Adrenal gland (tissue), 12 donors: ENCODE data around the gene ARHGAP4. TPM values are rescaled to one million over a fixed set of nuclear protein-coding genes. Genes with fewer than 3 reads are reported as not detected.

Source experiments
- DNase-seq, 7 donors: peaks; one replicate each; pipeline ENCODE4 v3.0.0-alpha.2; 2019 to 2020
- H3K27ac ChIP-seq, 5 donors: fragments of 200-600 bp; sonication (generic) in 4 of 5; 1 replicate in 3 of 5; 2 replicates in 2 of 5; pipeline versions ENCODE4 v1.5.1 to v1.8.0; 2016 to 2020; ENCODE audit warnings: mild to moderate bottlenecking in 1 of 5
- H3K27me3 ChIP-seq: fragments of 200-600 bp; 2 replicates; pipeline ENCODE4 v1.8.0; 2021
- H3K36me3 ChIP-seq, 2 donors: fragments of 200-600 bp; replicated peaks in 1 of 2; 1 replicate in 1 of 2; 2 replicates in 1 of 2; pipeline versions ENCODE4 v1.5.1 to v1.8.0; 2018 to 2022
- H3K4me1 ChIP-seq, 2 donors: fragments of 200-600 bp; replicated peaks in 1 of 2; 1 replicate in 1 of 2; 2 replicates in 1 of 2; pipeline versions ENCODE4 v1.5.1 to v1.8.0; 2018 to 2021
- H3K4me3 ChIP-seq, 4 donors: fragments of 200-600 bp; sonication (generic) in 3 of 4; one replicate each; pipeline ENCODE4 v1.5.1; 2016 to 2018
- H3K9me3 ChIP-seq, 3 donors: fragments of 200-600 bp; sonication (generic) in 1 of 3; replicated peaks in 1 of 3; 1 replicate in 2 of 3; 2 replicates in 1 of 3; pipeline versions ENCODE4 v1.5.1 to v1.8.0; 2016 to 2021
- POLR2A ChIP-seq, 2 donors: fragments of 450-650 bp; IDR thresholded peaks; one replicate each; pipeline ENCODE4 v1.6.1; 2017; ENCODE audit warnings: antibody characterized with exemption in 2 of 2, mild to moderate bottlenecking in 2 of 2, moderate library complexity in 1 of 2
- WGBS, 4 donors: extraction: QIAGEN DNeasy Blood & Tissue Kit in 2 of 4; methylation state at CpG; one replicate each; pipeline versions ENCODE4 v1.1.5 to v1.1.7; 2013 to 2017; 5-methylcytosine and 5-hydroxymethylcytosine counted together
- intact Hi-C, 2 donors: fragments of 100-400 bp; cut with DNase I; formaldehyde crosslinking; loops; one replicate each; pipeline versions ENCODE4 v1.14.1 to v1.15.0; 2022 to 2023
- polyA plus RNA-seq, 3 donors: library from polyadenylated mRNA; stranded (reverse); fragments of 200-250 nt in 2 of 3; fragments of 350-450 nt in 1 of 3; fragmentation: Illumina TruSeq in 1 of 3; extraction: RNeasy Lipid Tissue Mini Kit (QIAGEN cat#74804) in 1 of 3; gene quantifications; one replicate each; pipeline ENCODE4 v1.2.3, GENCODE V29; 2013 to 2014
- total RNA-seq, 9 donors: library from RNA; depleted of rRNA in 4 of 9; stranded (reverse); fragments of >200 nt in 4 of 9; fragments of 120-200 nt in 1 of 9; fragmentation: NEBNext Ultra II Directional in 1 of 9; extraction: Animal tissue kit (Norgen Biotek cat#: 25700) in 1 of 9; gene quantifications; one replicate each; pipeline versions ENCODE4 v1.1.0 to v1.2.4, GENCODE V29; 2013 to 2023
- TF ChIP-seq, protein P1 (sequence below), 6 experiments: fragments of 450-650 bp in 4 of 6; fragments of 200-600 bp in 2 of 6; sonication (generic) in 1 of 6; IDR thresholded peaks; 1 replicate in 5 of 6; 2 replicates in 1 of 6; pipeline versions ENCODE4 v1.5.1 to v1.8.0; 2016 to 2021; ENCODE audit warnings: antibody characterized with exemption in 6 of 6, mild to moderate bottlenecking in 2 of 6, moderate library complexity in 1 of 6
- donor health status: healthy with polysubstance abuse.
- donor health status: Bipolar disorder and iron deficiency.
- donor health status: DM: yes; HTN: yes; CAD: no.
- donor health status: DM: no; HTN: no; CAD: no.
- donor health status: DM: no; HTN: no; CAD: no.
- donor health status: DM: yes; HTN: yes; CAD: no.

The ARHGAP4 gene
- total and polyA plus RNA-seq, 12 donors, result 1.5 to 316 (median 46.0) TPM

DNA sequence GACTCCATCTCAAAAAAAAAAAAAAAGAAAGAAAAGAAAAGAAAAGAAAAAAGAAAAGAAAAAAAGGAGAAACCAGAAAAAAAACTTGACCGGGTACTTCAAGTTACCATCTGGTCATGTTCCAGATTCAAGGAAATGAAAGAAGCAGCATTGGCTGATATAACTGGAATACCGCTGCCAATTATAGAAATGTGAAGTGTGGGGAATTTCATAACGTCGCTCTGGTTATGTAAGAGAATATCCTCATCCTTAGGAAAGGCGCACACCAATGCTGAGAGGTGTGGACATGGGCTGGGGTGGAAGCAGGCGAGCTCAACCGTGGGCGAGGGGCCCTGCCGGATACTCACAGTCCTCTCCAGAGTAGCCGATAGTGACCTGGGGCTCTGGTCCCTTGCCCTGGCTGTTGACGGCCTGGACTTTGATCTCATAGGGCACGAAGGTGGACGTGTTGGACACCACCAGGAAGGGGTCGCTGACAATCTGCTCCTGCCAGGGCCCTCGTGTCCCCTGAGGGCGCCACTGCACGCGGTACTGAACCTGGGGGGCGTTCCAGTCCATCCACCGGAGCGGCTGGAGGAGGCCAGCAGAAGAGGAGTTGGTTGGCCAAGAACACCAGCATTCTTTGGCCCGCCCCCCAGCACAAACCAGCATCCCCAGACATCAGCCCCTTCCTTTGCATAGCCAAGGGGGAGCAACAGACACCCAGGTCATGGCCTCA is 59.6 kb downstream of the ARHGAP4 start:
- TF ChIP-seq POLR2A (IDR thresholded peaks at IDR 0.05), result no peak
- TF ChIP-seq, protein P1, sequence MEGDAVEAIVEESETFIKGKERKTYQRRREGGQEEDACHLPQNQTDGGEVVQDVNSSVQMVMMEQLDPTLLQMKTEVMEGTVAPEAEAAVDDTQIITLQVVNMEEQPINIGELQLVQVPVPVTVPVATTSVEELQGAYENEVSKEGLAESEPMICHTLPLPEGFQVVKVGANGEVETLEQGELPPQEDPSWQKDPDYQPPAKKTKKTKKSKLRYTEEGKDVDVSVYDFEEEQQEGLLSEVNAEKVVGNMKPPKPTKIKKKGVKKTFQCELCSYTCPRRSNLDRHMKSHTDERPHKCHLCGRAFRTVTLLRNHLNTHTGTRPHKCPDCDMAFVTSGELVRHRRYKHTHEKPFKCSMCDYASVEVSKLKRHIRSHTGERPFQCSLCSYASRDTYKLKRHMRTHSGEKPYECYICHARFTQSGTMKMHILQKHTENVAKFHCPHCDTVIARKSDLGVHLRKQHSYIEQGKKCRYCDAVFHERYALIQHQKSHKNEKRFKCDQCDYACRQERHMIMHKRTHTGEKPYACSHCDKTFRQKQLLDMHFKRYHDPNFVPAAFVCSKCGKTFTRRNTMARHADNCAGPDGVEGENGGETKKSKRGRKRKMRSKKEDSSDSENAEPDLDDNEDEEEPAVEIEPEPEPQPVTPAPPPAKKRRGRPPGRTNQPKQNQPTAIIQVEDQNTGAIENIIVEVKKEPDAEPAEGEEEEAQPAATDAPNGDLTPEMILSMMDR (IDR thresholded peaks at IDR 0.05), result no peak
- DNase-seq, result no peak

GRCh38 chrX:153865685-153866084 is 60.4 kb downstream of the ARHGAP4 start:
- no peak overlapping the region for H3K27ac ChIP-seq
- H3K4me1 ChIP-seq, result no peaks in the 10 kb centered on the region
- 57 to 92% (median 88%) methylated on average over 2 to 9 of the region's 9 CpGs for WGBS, 4 donors
- intact Hi-C loops, result no loop called here
- H3K4me3 ChIP-seq, result no peak overlapping the region
- H3K27me3 ChIP-seq, result peaks cover 31% of the 10 kb centered on the region
- H3K9me3 ChIP-seq, result no peaks in the 10 kb centered on the region
- TF ChIP-seq, protein P1 (IDR thresholded peaks at IDR 0.05), result no peak
- TF ChIP-seq POLR2A (IDR thresholded peaks at IDR 0.05), result no peak
- no peaks in the 10 kb centered on the region for H3K36me3 ChIP-seq
- no peak for DNase-seq

More for the DNA sequence above, 59.6 kb downstream of the ARHGAP4 start:
- no peak overlapping the region for H3K27ac ChIP-seq
- no peaks in the 10 kb centered on the region for H3K4me1 ChIP-seq
- intact Hi-C loops, result no loop called here
- 60 to 90% (median 87%) methylated on average over 4 to 22 of the region's 22 CpGs for WGBS, 4 donors
- no peaks in the 10 kb centered on the region for H3K9me3 ChIP-seq
- H3K27me3 ChIP-seq, result peaks cover 31% of the 10 kb centered on the region
- no peaks in the 10 kb centered on the region for H3K36me3 ChIP-seq
- H3K4me3 ChIP-seq, result no peak overlapping the region

GRCh38 chrX:153865321-153865580 is 60.8 kb downstream of the ARHGAP4 start:
- H3K27me3 ChIP-seq, result peaks cover 27% of the 10 kb centered on the region
- H3K36me3 ChIP-seq, result no peaks in the 10 kb centered on the region
- H3K4me1 ChIP-seq, result no peaks in the 10 kb centered on the region
- TF ChIP-seq, protein P1 (IDR thresholded peaks at IDR 0.05), result no peak
- no peak for TF ChIP-seq POLR2A (IDR thresholded peaks at IDR 0.05)
- H3K9me3 ChIP-seq, result no peaks in the 10 kb centered on the region
- H3K4me3 ChIP-seq, result no peak overlapping the region
- WGBS, 4 donors, result 81 to 100% (median 84%) methylated on average over 4 to 11 of the region's 11 CpGs; no CpG with 5 or more reads in 1 of the 4 donors
- no peak for DNase-seq
- H3K27ac ChIP-seq, result no peak overlapping the region
- intact Hi-C loops, result no loop called here

DNA sequence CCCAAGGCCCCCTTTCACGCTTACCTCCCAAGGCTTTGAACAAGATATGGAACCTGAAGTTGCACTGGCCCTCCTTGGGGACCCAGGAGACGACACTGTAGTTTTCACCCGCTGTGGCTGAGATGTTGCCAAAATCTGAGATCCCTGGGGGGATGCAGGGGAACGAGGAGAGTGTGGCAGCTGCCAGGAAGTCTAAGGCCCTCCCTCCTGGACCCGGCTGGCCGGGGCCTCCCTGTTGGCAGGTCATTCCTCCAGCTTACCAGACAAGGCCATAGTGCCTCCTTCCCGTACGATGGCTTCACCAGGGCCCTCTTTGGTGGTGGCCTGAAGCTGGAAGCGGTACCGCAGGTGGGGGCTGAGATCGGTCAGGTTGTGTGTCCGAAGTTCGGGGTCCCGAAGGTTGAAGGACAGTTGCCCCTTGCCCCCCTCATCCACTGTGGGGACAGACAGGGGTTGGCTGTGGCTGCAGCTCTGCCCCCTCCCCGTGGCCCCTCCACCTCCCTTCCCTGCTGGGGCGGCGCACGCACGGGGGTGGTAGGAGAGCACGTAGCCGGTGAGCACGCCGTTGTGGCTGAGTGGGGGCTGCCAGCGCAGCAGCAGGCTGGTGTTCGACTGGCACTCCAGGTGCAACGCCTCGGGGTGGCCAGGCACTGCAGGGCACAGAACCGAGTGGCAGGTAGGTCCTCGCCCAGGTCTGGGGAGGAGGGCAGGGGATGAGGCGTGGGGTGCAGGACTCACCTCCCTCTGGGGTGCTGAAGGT is 61.3 kb downstream of the ARHGAP4 start:
- Histone ChIP-seq H3K4me3 (no peak overlapping the region), H3K36me3 (no peaks in the 10 kb centered on the region), H3K27ac (no peak overlapping the region), H3K4me1 (no peaks in the 10 kb centered on the region), H3K9me3 (no peaks in the 10 kb centered on the region), H3K27me3 (peaks cover 22% of the 10 kb centered on the region)
- intact Hi-C loops, result no loop called here
- WGBS, 4 donors, result 82 to 84% (median 83%) methylated on average over 7 to 30 of the region's 30 CpGs; no CpG with 5 or more reads in 1 of the 4 donors
- no peak for DNase-seq
- no peak for TF ChIP-seq POLR2A (IDR thresholded peaks at IDR 0.05)
- TF ChIP-seq, protein P1 (IDR thresholded peaks at IDR 0.05), result no peak
